IPS-18c (cell line): ENCODE results near the gene PIK3R1.

Experiments used
- H3K4me3 ChIP-seq: 2 replicates; pipeline ENCODE4 v1.7.0; 2013; ENCODE audit warnings: low read depth, mild to moderate bottlenecking, low read length, moderate library complexity; ENCODE audit not compliant: insufficient read depth
- H3K9me3 ChIP-seq: one replicate; pipeline ENCODE4 v1.6.1; 2013; ENCODE audit warnings: mild to moderate bottlenecking, low read length, moderate library complexity; ENCODE audit not compliant: control insufficient read depth, insufficient read depth

The PIK3R1 gene

GRCh38 chr5:68318955-68319705, 103.6 kb downstream of the PIK3R1 start:
- Histone ChIP-seq H3K9me3 (no peaks in the 10 kb centered on the region), H3K4me3 (no peak overlapping the region)

- H3K4me3 ChIP-seq = no peak overlapping the region
- no peaks in the 10 kb centered on the region for H3K9me3 ChIP-seq
Observed at GRCh38 chr5:68319706-68320412, 104.3 kb downstream of the PIK3R1 start.

GRCh38 chr5:68320413-68320986, 104.9 kb downstream of the PIK3R1 start:
- no peaks in the 10 kb centered on the region for H3K9me3 ChIP-seq
- no peak overlapping the region for H3K4me3 ChIP-seq

- Histone ChIP-seq H3K9me3 (no peaks in the 10 kb centered on the region), H3K4me3 (no peak overlapping the region)
Observed at GRCh38 chr5:68325065-68325580, 109.6 kb downstream of the PIK3R1 start.

- H3K9me3 ChIP-seq = no peaks in the 10 kb centered on the region
Observed at GRCh38 chr5:68329554-68330255, 114.1 kb downstream of the PIK3R1 start.

GRCh38 chr5:68330574-68330973, 115.0 kb downstream of the PIK3R1 start:
- Histone ChIP-seq H3K9me3 (no peaks in the 10 kb centered on the region), H3K4me3 (no peak overlapping the region)

More at GRCh38 chr5:68329554-68330255, 114.1 kb downstream of the PIK3R1 start:
- H3K4me3 ChIP-seq = no peak overlapping the region

GRCh38 chr5:68331192-68332079, 115.9 kb downstream of the PIK3R1 start:
- peaks cover 2% of the 10 kb centered on the region for H3K9me3 ChIP-seq
- no peak overlapping the region for H3K4me3 ChIP-seq

GRCh38 chr5:68332080-68332451, 116.5 kb downstream of the PIK3R1 start:
- Histone ChIP-seq H3K9me3 (peaks cover 2% of the 10 kb centered on the region), H3K4me3 (no peak overlapping the region)

- H3K4me3 ChIP-seq = no peak overlapping the region
- peaks cover 2% of the 10 kb centered on the region for H3K9me3 ChIP-seq
Observed at GRCh38 chr5:68332556-68332955, 117.0 kb downstream of the PIK3R1 start.

GRCh38 chr5:68333649-68334552, 118.3 kb downstream of the PIK3R1 start:
- peaks cover 2% of the 10 kb centered on the region for H3K9me3 ChIP-seq
- H3K4me3 ChIP-seq = no peak overlapping the region

- Histone ChIP-seq H3K9me3 (peaks cover 2% of the 10 kb centered on the region), H3K4me3 (no peak overlapping the region)
Observed at GRCh38 chr5:68334553-68334886, 119.0 kb downstream of the PIK3R1 start.

GRCh38 chr5:68335075-68335474, 119.5 kb downstream of the PIK3R1 start:
- H3K4me3 ChIP-seq = no peak overlapping the region
- H3K9me3 ChIP-seq = peaks cover 2% of the 10 kb centered on the region

GRCh38 chr5:68336200-68336599, 120.6 kb downstream of the PIK3R1 start:
- H3K9me3 ChIP-seq = peaks cover 2% of the 10 kb centered on the region

GRCh38 chr5:68337235-68337634, 121.7 kb downstream of the PIK3R1 start:
- no peak overlapping the region for H3K4me3 ChIP-seq
- H3K9me3 ChIP-seq = peaks cover 2% of the 10 kb centered on the region

More at GRCh38 chr5:68336200-68336599, 120.6 kb downstream of the PIK3R1 start:
- H3K4me3 ChIP-seq = no peak overlapping the region

- no peak overlapping the region for H3K4me3 ChIP-seq
- peaks cover 2% of the 10 kb centered on the region for H3K9me3 ChIP-seq
Observed at GRCh38 chr5:68339921-68340321, 124.4 kb downstream of the PIK3R1 start.

GRCh38 chr5:68341006-68341405, 125.5 kb downstream of the PIK3R1 start:
- H3K4me3 ChIP-seq = no peak overlapping the region
- H3K9me3 ChIP-seq = peaks cover 2% of the 10 kb centered on the region
